ENCODE measurements around the gene VANGL1.
"Not testable (repeated sequence)": the region's sequence is repeated elsewhere in the genome, so short reads cannot be mapped to it uniquely, and the experiment has no call there.

The VANGL1 gene

GRCh38 chr1:115641762-115642167 lies at the start of gene VANGL1:
TSS of gene VANGL1 (plus strand) at chr1:115641970. CDS start at chr1:115651414, 9,444 bp downstream.
- DNase-seq: peak in 8 of 56 donors; percentile 6 to 52 (median 14)

- no peak for DNase-seq
Measured at GRCh38 chr1:115592264-115592663, 49.5 kb upstream of the VANGL1 start.

- DNase-seq: no peak
Measured at GRCh38 chr1:115593365-115594259, 48.2 kb upstream of the VANGL1 start.

- no peak for DNase-seq
Measured at GRCh38 chr1:115594600-115594999, 47.2 kb upstream of the VANGL1 start.

GRCh38 chr1:115595279-115596079 lies 46.3 kb upstream of the VANGL1 start:
- peak in 53 of 56 donors; percentile 4 to 91 (median 54) for DNase-seq

- DNase-seq: no peak
Measured at GRCh38 chr1:115596080-115596780, 45.5 kb upstream of the VANGL1 start.

- DNase-seq: no peak
Measured at GRCh38 chr1:115604508-115604907, 37.3 kb upstream of the VANGL1 start.

GRCh38 chr1:115606305-115606704 lies 35.5 kb upstream of the VANGL1 start:
- no peak for DNase-seq

GRCh38 chr1:115609021-115609420 lies 32.7 kb upstream of the VANGL1 start:
- DNase-seq: no peak

GRCh38 chr1:115613767-115614166 lies 28.0 kb upstream of the VANGL1 start:
- no peak for DNase-seq

- DNase-seq: no peak
Measured at GRCh38 chr1:115620453-115620852, 21.3 kb upstream of the VANGL1 start.

- no peak for DNase-seq
Measured at GRCh38 chr1:115620950-115621349, 20.8 kb upstream of the VANGL1 start.

GRCh38 chr1:115624859-115625258 lies 16.9 kb upstream of the VANGL1 start:
- DNase-seq: no peak

GRCh38 chr1:115630342-115630741 lies 11.4 kb upstream of the VANGL1 start:
- no peak for DNase-seq

GRCh38 chr1:115632251-115633026 lies 9.3 kb upstream of the VANGL1 start:
- no peak for DNase-seq

- DNase-seq: not testable (repeated sequence)
Measured at GRCh38 chr1:115633606-115634005, 8.2 kb upstream of the VANGL1 start.

GRCh38 chr1:115637247-115637646 lies 4.5 kb upstream of the VANGL1 start:
- not testable (repeated sequence) for DNase-seq

- DNase-seq: no peak
Measured at GRCh38 chr1:115640384-115640783, 1.4 kb upstream of the VANGL1 start.

GRCh38 chr1:115642168-115643072 lies 650 bp downstream of the VANGL1 start:
- peak in 6 of 56 donors; percentile 5 to 37 (median 20) for DNase-seq

- DNase-seq: no peak
Measured at GRCh38 chr1:115643225-115643624, 1.5 kb downstream of the VANGL1 start.
